ENCODE measurements around the gene PDE3B.
"Not testable (repeated sequence)": the region's sequence is repeated elsewhere in the genome, so short reads cannot be mapped to it uniquely, and the experiment has no call there.

The PDE3B gene

DNA sequence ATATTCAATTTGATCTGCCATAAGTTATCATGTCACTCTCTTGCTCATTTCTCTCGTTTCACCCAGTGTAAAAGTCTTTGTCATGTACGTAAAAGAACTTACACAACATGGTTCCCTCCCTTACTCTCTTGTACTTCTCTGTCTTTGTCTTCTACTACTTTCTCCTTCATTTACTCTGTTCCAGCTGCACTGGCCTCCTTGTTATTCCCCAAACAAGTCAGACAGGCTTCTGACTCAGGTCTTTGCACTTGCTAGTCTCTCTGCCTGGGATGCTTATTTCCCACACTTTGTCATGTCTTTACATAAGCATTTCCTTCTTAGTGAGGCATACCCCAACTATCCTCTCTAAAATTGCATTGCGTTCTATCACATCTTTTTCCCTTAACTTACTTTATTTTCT lies 131.1 kb downstream of the PDE3B start:
- no peak for DNase-seq (ENCODE audit: low spot score)
- TF ChIP-seq, protein P1, sequence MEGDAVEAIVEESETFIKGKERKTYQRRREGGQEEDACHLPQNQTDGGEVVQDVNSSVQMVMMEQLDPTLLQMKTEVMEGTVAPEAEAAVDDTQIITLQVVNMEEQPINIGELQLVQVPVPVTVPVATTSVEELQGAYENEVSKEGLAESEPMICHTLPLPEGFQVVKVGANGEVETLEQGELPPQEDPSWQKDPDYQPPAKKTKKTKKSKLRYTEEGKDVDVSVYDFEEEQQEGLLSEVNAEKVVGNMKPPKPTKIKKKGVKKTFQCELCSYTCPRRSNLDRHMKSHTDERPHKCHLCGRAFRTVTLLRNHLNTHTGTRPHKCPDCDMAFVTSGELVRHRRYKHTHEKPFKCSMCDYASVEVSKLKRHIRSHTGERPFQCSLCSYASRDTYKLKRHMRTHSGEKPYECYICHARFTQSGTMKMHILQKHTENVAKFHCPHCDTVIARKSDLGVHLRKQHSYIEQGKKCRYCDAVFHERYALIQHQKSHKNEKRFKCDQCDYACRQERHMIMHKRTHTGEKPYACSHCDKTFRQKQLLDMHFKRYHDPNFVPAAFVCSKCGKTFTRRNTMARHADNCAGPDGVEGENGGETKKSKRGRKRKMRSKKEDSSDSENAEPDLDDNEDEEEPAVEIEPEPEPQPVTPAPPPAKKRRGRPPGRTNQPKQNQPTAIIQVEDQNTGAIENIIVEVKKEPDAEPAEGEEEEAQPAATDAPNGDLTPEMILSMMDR (IDR thresholded peaks at IDR 0.05; ENCODE audit: extremely low read depth, missing control alignments), result no peak

DNA sequence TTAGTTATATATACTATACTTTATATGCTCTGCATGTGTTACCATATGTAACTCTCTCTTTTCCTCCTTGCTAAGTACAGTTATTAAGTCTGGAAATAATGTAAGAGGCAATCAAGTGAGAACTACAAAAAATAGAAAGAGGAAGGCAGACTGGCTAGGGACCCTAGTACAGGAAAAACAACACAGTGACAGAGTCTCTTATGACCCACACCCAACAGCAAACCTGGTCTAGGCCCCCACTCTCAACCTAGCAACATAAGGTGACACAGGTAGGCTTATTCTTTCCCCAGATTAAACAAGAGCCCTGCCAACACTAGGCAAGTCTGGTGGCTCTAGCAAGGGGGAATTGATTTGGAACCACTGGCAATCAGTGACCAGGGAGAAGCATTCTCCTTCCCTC lies 132.3 kb downstream of the PDE3B start:
- DNase-seq (ENCODE audit: low spot score), result no peak
- TF ChIP-seq, protein P1 (IDR thresholded peaks at IDR 0.05; ENCODE audit: extremely low read depth, missing control alignments), result no peak

DNA sequence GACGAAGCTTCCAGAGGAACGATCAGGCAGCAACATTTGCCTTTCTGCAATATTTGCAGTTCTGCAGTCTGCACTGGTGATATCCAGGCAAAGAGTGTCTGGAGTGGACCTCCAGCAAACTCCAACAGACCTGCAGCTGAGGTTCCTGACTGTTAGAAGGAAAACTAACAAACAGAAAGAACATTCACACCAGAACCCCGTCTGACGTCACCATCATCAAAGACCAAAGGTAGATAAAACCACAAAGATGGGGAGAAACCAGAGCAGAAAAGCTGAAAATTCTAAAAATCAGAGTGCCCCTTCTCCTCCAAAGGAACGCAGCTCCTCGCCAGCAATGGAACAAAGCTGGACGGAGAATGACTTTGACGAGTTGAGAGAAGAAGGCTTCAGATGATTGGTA lies 134.9 kb downstream of the PDE3B start:
- DNase-seq (ENCODE audit: low spot score), result not testable (repeated sequence)

DNA sequence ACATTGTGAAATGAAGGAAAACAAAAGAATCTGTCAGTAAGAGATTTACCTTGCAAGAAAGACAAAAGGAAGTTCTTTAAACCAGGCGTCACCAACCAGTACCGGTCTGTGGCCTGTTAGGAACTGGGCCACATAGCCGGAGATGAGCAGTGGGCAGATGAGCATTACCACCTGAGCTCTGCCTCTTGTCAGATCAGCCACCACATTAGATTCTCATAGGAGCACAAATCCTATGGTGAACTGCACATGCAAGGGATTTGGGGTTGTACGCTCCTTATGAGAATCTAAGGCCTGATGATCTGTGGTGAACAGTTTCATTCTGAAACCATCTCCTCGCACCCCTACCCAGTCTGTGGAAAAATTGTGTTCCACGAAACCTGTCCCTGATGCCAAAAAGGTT lies 140.2 kb downstream of the PDE3B start:
- TF ChIP-seq, protein P1 (IDR thresholded peaks at IDR 0.05; ENCODE audit: extremely low read depth, missing control alignments), result no peak
- DNase-seq (ENCODE audit: low spot score), result no peak

DNA sequence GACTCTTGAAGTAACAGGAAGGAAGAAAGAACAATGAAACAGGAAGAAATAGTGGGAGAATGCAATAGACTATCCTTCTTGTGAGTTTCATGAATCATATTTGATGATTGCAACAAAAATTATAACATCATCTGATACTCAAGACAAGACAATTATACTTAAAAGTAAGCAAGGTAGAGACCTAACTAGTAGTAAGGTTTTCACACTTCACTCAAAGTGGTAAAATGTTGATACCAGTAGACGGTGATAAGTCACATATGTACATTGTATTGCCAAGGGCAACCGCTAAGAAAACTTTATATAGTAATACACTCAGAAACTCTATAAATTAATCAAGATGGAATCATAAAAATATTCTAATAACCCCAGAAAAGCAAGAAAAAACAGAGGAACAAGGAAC lies 140.6 kb downstream of the PDE3B start:
- TF ChIP-seq, protein P1 (IDR thresholded peaks at IDR 0.05; ENCODE audit: extremely low read depth, missing control alignments), result no peak
- no peak for DNase-seq (ENCODE audit: low spot score)

DNA sequence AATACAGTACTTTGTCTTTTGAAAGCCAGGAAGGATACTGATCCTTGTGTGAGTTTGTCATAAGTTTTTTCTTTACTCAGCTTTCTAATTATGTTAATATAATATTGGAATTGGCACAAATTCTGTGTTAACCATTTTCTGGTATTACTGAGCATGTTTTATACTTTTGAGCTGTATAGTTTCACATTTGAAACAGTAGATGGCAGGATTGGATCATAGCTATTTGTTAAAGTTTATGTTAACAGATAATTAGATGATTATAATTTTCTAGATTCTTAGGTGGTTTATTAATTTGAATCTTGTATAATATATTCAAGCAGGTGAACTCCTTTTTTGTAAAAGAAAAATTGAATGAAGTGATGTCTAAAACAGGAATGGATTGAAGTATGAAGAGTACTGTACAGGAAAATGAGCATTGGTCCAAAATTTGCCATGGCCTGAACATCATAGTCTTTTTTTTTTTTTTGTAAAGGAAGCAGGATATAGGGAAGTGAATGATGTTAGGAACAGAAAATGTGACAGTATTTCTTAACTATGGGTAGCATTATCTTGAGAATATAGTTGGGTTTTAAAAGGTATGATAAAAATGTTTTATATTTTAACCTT lies 146.4 kb downstream of the PDE3B start:
- DNase-seq (ENCODE audit: low spot score), result no peak
- TF ChIP-seq, protein P1 (IDR thresholded peaks at IDR 0.05; ENCODE audit: extremely low read depth, missing control alignments), result no peak

DNA sequence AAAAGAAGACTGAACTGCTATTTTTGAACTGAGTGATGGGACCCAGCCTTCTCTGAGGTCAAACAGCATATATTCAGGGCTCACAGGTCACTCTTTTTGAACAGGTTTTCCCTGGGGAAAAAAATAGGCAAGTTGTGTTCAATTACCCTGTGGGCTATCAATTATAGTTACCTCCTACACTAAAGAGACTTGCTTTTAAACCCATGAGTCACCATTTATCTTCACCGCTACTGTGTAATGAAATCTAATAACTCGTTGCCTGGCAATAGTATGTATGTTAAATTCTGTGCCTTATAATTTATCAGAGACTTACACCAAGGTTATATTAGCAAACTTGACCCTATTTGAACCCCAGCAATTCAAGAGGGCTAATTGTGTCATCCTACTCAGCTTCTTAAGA lies 149.9 kb downstream of the PDE3B start:
- TF ChIP-seq, protein P1 (IDR thresholded peaks at IDR 0.05; ENCODE audit: extremely low read depth, missing control alignments), result no peak
- DNase-seq (ENCODE audit: low spot score), result no peak

DNA sequence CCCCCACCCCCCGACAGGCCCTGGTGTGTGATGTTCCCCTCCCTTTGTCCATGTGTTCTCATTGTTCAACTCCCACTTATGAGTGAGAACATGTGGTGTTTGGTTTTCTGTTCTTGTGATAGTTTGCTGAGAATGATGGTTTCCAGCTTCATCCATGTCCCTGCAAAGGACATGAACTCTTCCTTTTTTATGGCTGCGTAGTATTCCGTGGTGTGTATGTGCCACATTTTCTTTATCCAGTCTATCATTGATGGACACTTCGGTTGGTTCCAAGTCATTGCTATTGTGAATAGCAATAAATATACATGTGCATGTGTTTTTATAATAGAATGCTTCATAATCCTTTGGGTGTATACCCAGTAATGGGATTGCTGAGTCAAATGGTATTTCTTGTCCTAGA lies 152.4 kb downstream of the PDE3B start:
- not testable (repeated sequence) for DNase-seq (ENCODE audit: low spot score)
